CD8-positive, alpha-beta memory T cell (primary cell): ENCODE data around the gene C10orf90. TPM values are rescaled to one million over a fixed set of nuclear protein-coding genes. Genes with fewer than 3 reads are reported as not detected.

Experiments
- CTCF ChIA-PET: fragments of 350-600 bp; sonication (Branson Sonifier 250); formaldehyde crosslinking; loops from one replicate; lab custom pipeline; 2021; ENCODE audit warnings: antibody characterized with exemption; lab: Charles Lee
- POLR2A ChIA-PET: fragments of 350-600 bp; sonication (Branson Sonifier 250); formaldehyde crosslinking; loops from one replicate; lab custom pipeline; 2021; ENCODE audit warnings: antibody characterized with exemption; lab: Charles Lee
- DNase-seq, 5 donors: peaks; one replicate each; pipeline versions ENCODE4 v3.0.0 to v3.0.0-alpha.2; 2020 to 2022; ENCODE audit warnings: mixed read lengths in 1 of 5
- H3K27ac ChIP-seq: one replicate; pipeline ENCODE4 v1.7.0; 2013; ENCODE audit warnings: low read depth, mild to moderate bottlenecking, low read length, moderate library complexity
- H3K27me3 ChIP-seq: 2 replicates; pipeline ENCODE4 v1.7.0; 2013; ENCODE audit warnings: low read length, mild to moderate bottlenecking; ENCODE audit not compliant: insufficient read depth, poor library complexity, severe bottlenecking
- H3K36me3 ChIP-seq: 2 replicates; pipeline ENCODE4 v1.7.0; 2013; ENCODE audit warnings: mild to moderate bottlenecking, low read length, moderate library complexity; ENCODE audit not compliant: insufficient read depth
- H3K4me1 ChIP-seq: 2 replicates; pipeline ENCODE4 v1.7.0; 2013; ENCODE audit warnings: mild to moderate bottlenecking, low read length, moderate library complexity; ENCODE audit not compliant: insufficient read depth
- H3K4me3 ChIP-seq: 2 replicates; pipeline ENCODE4 v1.7.0; 2013; ENCODE audit warnings: mild to moderate bottlenecking, low read length
- H3K9me3 ChIP-seq: 2 replicates; pipeline ENCODE4 v1.7.0; 2013; ENCODE audit warnings: mild to moderate bottlenecking, low read length
- H3K27ac Mint-ChIP-seq, 8 donors: one replicate each; pipeline ENCODE4 v1.8.0; 2020 to 2021; ENCODE audit warnings: mixed read lengths in 8 of 8, mild to moderate bottlenecking in 6 of 8, inconsistent platforms in 3 of 8, moderate library complexity in 3 of 8
- H3K27me3 Mint-ChIP-seq, 2 donors: one replicate each; pipeline ENCODE4 v1.8.0; 2020 to 2021; ENCODE audit warnings: mixed read lengths in 2 of 2, mild to moderate bottlenecking in 1 of 2, moderate library complexity in 1 of 2
- H3K36me3 Mint-ChIP-seq, 3 donors: one replicate each; pipeline ENCODE4 v1.8.0; 2020 to 2021; ENCODE audit warnings: mixed read lengths in 3 of 3, inconsistent platforms in 1 of 3, mild to moderate bottlenecking in 1 of 3
- H3K4me1 Mint-ChIP-seq, 3 donors: one replicate each; pipeline ENCODE4 v1.8.0; 2020 to 2021; ENCODE audit warnings: mixed read lengths in 3 of 3, inconsistent platforms in 1 of 3, mild to moderate bottlenecking in 1 of 3
- H3K4me3 Mint-ChIP-seq, 7 donors: one replicate each; pipeline ENCODE4 v1.8.0; 2020 to 2021; ENCODE audit warnings: mixed read lengths in 7 of 7, mild to moderate bottlenecking in 6 of 7, moderate library complexity in 4 of 7, inconsistent platforms in 2 of 7
- H3K9me3 Mint-ChIP-seq, 5 donors: one replicate each; pipeline ENCODE4 v1.8.0; 2020 to 2022; ENCODE audit warnings: mixed read lengths in 5 of 5, mild to moderate bottlenecking in 3 of 5, moderate library complexity in 2 of 5, inconsistent platforms in 1 of 5
- polyA plus RNA-seq: library from polyadenylated mRNA; unstranded; fragments of 300-500 nt; fragmentation: Illumina TruSeq; gene quantifications from one replicate; pipeline ENCODE4 v1.2.3, GENCODE V29; 2021
- total RNA-seq, 2 experiments: library from RNA; stranded (reverse); gene quantifications; one replicate each; pipeline ENCODE4 v1.2.3, GENCODE V29; 2021

Gene C10orf90
- total and polyA plus RNA-seq, 3 experiments from 2014 or later: not detected

- Mint-ChIP-seq H3K9me3 (peaks cover 0 to 11% (median 4%) of the 10 kb centered on the region in 5 donors), H3K4me1 (peaks cover 0 to 6% (median 2%) of the 10 kb centered on the region in 3 donors), H3K36me3 (peaks cover 0 to 4% (median 0%) of the 10 kb centered on the region in 3 donors), H3K27ac (no peak overlapping the region), H3K27me3 (peaks cover 0 to 2% of the 10 kb centered on the region in 2 donors), H3K4me3 (no peak overlapping the region)
- H3K27ac ChIP-seq: no peak overlapping the region
- no peak overlapping the region for H3K4me3 ChIP-seq
- no peaks in the 10 kb centered on the region for H3K9me3 ChIP-seq
- ChIA-PET POLR2A (no interaction called here), CTCF (no interaction called here)
- H3K27me3 ChIP-seq: no peaks in the 10 kb centered on the region
- DNase-seq: no peak
- no peaks in the 10 kb centered on the region for H3K4me1 ChIP-seq
- H3K36me3 ChIP-seq: no peaks in the 10 kb centered on the region
These were observed 1.3 kb downstream of the C10orf90 start for GRCh38 chr10:126669168-126669567.

DNA sequence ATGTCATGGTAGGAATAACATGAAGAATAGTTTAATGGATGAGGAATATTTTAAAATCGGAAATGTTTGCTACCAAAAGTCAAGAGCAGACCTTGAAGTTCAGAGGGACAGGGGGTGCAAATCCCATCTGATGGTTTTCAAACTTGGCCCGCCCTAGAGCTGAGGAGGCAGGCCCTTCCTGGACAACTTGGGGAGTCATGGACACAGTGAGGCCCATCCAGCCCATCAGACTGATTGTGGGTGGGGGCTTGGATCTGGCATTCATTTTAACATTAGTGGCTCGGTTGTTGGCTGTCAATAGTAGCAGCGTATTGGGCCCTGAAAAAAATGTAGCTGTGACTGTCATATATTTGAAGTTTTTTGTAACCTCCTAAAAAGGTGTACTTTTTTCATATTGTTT, 2.0 kb downstream of the C10orf90 start:
- Histone ChIP-seq H3K27ac (no peak overlapping the region), H3K4me1 (no peaks in the 10 kb centered on the region), H3K4me3 (no peak overlapping the region), H3K9me3 (no peaks in the 10 kb centered on the region), H3K36me3 (no peaks in the 10 kb centered on the region), H3K27me3 (no peaks in the 10 kb centered on the region)
- POLR2A ChIA-PET: no interaction called here
- peaks cover 0 to 6% (median 2%) of the 10 kb centered on the region in 3 donors for H3K4me1 Mint-ChIP-seq
- DNase-seq: no peak
- peaks cover 0 to 4% (median 0%) of the 10 kb centered on the region in 3 donors for H3K36me3 Mint-ChIP-seq
- peaks cover 0 to 11% (median 4%) of the 10 kb centered on the region in 5 donors for H3K9me3 Mint-ChIP-seq
- H3K4me3 Mint-ChIP-seq: no peak overlapping the region
- CTCF ChIA-PET: no interaction called here
- H3K27me3 Mint-ChIP-seq: peaks cover 0 to 2% of the 10 kb centered on the region in 2 donors
- no peak overlapping the region for H3K27ac Mint-ChIP-seq

DNA sequence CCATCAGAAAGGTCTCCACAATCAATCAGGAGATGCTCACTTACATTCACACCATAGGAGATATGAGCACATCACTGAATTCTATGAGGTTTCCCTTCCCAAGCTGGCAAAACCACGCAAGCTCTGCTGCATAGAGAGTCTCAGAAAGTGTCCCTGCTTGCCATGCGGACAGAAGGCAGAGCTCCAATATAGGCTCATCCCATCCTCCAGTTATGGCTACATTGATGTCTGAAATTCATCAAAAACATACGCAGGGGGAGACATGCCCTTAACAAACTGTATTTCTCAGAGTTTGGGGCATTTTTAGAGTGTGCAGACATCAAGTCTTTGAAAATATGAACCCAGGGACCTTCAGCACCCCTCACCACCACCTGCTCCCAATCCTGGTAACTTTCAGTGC, 2.9 kb downstream of the C10orf90 start:
- no peak overlapping the region for H3K27ac Mint-ChIP-seq
- peaks cover 0 to 16% (median 4%) of the 10 kb centered on the region in 5 donors for H3K9me3 Mint-ChIP-seq
- H3K27ac ChIP-seq: no peak overlapping the region
- CTCF ChIA-PET: no interaction called here
- no peak overlapping the region for H3K4me3 ChIP-seq
- peaks cover 0 to 4% (median 0%) of the 10 kb centered on the region in 3 donors for H3K36me3 Mint-ChIP-seq
- H3K27me3 ChIP-seq: no peaks in the 10 kb centered on the region
- POLR2A ChIA-PET: no interaction called here
- H3K36me3 ChIP-seq: no peaks in the 10 kb centered on the region
- peaks cover 0 to 6% (median 4%) of the 10 kb centered on the region in 3 donors for H3K4me1 Mint-ChIP-seq
- H3K4me3 Mint-ChIP-seq: no peak overlapping the region
- peaks cover 0 to 4% of the 10 kb centered on the region in 2 donors for H3K27me3 Mint-ChIP-seq
- DNase-seq: no peak
- no peaks in the 10 kb centered on the region for H3K9me3 ChIP-seq
- no peaks in the 10 kb centered on the region for H3K4me1 ChIP-seq

DNA sequence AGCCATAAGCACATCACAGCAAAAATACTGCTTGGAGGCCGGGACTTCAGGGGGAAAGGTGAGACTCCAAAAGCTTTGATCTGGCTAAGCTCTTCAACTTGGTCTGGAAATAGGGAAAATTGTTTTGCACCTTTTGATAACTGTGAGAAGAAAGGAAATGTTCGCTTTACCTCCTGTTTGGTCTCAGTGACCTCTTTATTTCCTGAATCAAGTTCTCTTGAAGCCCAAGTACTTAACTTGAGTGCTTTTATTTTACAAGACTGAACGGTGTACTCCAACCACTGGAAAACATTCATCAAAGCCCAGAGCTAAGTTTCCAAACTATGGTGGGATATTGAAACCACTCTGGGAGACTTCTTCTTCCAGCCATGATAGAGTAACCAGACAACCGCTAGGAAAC, 5.3 kb downstream of the C10orf90 start:
- CTCF ChIA-PET: no interaction called here
- no peak overlapping the region for H3K4me3 ChIP-seq
- H3K27ac ChIP-seq: no peak overlapping the region
- H3K4me3 Mint-ChIP-seq: peak overlapping the region in 1 of 7 donors; percentile 47
- no peaks in the 10 kb centered on the region for H3K36me3 Mint-ChIP-seq
- no peak for DNase-seq
- peaks cover 0 to 9% (median 0%) of the 10 kb centered on the region in 5 donors for H3K9me3 Mint-ChIP-seq
- H3K27ac Mint-ChIP-seq: peak overlapping the region in 4 of 8 donors; percentile 11 to 88 (median 38)
- no peaks in the 10 kb centered on the region for H3K4me1 ChIP-seq
- peaks cover 0 to 2% of the 10 kb centered on the region in 2 donors for H3K27me3 Mint-ChIP-seq
- H3K4me1 Mint-ChIP-seq: peaks cover 0 to 6% (median 4%) of the 10 kb centered on the region in 3 donors
- POLR2A ChIA-PET: no interaction called here
- no peaks in the 10 kb centered on the region for H3K36me3 ChIP-seq
- H3K9me3 ChIP-seq: no peaks in the 10 kb centered on the region
- H3K27me3 ChIP-seq: no peaks in the 10 kb centered on the region

DNA sequence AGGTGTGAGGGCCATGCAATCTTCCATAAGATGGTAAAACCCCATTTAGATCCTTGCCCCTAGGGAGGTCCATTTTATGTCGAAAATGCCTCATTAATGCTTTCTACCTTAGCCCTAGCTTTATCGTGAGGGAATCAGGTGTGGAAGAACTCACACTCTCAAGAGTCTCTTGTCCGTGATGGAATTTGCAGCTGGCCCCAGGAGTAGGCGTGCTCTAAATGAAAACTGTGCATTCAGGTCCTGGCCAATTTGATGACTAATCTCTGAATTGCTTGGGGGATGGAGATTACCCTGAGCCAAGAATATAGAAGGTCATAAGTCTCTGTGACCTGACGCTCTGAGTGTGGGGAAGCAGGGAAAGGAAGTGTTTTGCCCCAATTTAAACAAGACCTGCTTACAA, 6.6 kb downstream of the C10orf90 start:
- H3K9me3 ChIP-seq: no peaks in the 10 kb centered on the region
- ChIA-PET POLR2A (no interaction called here), CTCF (no interaction called here)
- peaks cover 0 to 6% (median 4%) of the 10 kb centered on the region in 3 donors for H3K4me1 Mint-ChIP-seq
- H3K4me3 Mint-ChIP-seq: peak overlapping the region in 2 of 7 donors; percentile 4 to 63
- H3K9me3 Mint-ChIP-seq: peaks cover 0 to 9% (median 0%) of the 10 kb centered on the region in 5 donors
- no peaks in the 10 kb centered on the region for H3K27me3 ChIP-seq
- no peak overlapping the region for H3K4me3 ChIP-seq
- DNase-seq: no peak
- H3K27ac ChIP-seq: no peak overlapping the region
- H3K27ac Mint-ChIP-seq: peak overlapping the region in 5 of 8 donors; percentile 5 to 88 (median 62)
- H3K36me3 ChIP-seq: no peaks in the 10 kb centered on the region
- H3K27me3 Mint-ChIP-seq: peaks cover 0 to 2% of the 10 kb centered on the region in 2 donors
- no peaks in the 10 kb centered on the region for H3K36me3 Mint-ChIP-seq
- no peaks in the 10 kb centered on the region for H3K4me1 ChIP-seq

DNA sequence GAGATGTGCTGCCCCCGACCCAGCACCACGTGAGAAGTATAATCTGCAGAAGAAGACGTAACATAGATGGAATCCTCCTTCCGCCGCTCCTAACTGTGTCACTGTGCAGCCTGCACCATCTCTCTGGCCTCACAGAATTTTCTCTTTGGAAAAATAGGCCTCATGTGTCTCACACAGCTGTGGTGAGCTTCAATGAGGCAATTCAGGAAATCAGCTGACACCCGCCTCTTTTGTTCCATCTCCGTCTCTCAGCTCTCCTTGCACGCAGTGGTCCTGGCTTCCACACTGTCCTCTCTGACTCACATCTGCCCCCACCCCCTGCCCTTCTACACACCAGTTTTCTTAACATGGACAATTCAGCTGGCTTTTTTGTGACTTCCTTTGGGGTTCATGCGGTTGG, 7.2 kb downstream of the C10orf90 start:
- H3K9me3 Mint-ChIP-seq: peaks cover 0 to 7% (median 0%) of the 10 kb centered on the region in 5 donors
- Histone ChIP-seq H3K27me3 (no peaks in the 10 kb centered on the region), H3K4me1 (no peaks in the 10 kb centered on the region), H3K9me3 (no peaks in the 10 kb centered on the region), H3K36me3 (no peaks in the 10 kb centered on the region), H3K27ac (no peak overlapping the region), H3K4me3 (no peak overlapping the region)
- H3K4me3 Mint-ChIP-seq: peak overlapping the region in 1 of 7 donors; percentile 51
- peak in 1 of 5 donors; percentile 7 for DNase-seq
- ChIA-PET POLR2A (no interaction called here), CTCF (no interaction called here)
- peaks cover 0 to 6% (median 4%) of the 10 kb centered on the region in 3 donors for H3K4me1 Mint-ChIP-seq
- H3K27me3 Mint-ChIP-seq: peaks cover 0 to 2% of the 10 kb centered on the region in 2 donors
- H3K27ac Mint-ChIP-seq: peak overlapping the region in 6 of 8 donors; percentile 15 to 88 (median 77)
- H3K36me3 Mint-ChIP-seq: no peaks in the 10 kb centered on the region

DNA sequence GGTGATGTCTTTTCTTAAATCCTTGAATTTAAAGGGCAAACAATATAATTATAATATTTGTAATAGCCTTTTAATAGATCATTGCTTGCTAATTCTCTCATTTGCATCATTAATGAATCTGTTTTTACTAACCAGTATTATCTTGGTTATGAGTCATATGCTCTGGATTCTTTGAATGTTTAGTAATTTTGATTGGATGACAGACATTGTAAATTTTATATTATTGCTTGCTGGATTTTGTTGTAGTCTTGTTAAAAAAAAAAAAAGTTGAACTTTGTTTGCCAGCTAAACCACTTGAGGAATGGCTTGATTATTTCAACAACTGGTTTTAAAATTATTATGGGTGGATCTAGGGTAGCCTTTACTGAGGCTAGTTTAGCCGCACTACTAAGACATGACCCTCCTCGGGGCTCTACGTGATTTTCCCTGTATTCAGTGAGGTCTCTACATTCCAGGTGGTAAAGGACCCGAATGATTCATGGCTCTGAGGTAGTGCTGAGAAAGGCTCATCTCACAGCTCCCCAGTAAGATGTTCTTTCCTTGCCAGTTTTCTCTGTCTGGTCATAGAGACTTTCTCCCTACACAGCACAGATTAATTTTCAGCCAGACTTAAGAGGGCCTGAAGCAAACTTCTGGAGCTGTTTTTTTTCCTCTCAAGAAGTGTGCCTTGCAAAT, 8.5 kb downstream of the C10orf90 start:
- Histone ChIP-seq H3K27me3 (no peaks in the 10 kb centered on the region), H3K9me3 (no peaks in the 10 kb centered on the region), H3K27ac (no peak overlapping the region), H3K4me3 (no peak overlapping the region), H3K4me1 (no peaks in the 10 kb centered on the region), H3K36me3 (no peaks in the 10 kb centered on the region)
- Mint-ChIP-seq H3K9me3 (peaks cover 0 to 4% (median 0%) of the 10 kb centered on the region in 5 donors), H3K36me3 (no peaks in the 10 kb centered on the region), H3K4me3 (no peak overlapping the region), H3K27me3 (peaks cover 0 to 2% of the 10 kb centered on the region in 2 donors), H3K27ac (peak overlapping the region in 1 of 8 donors; percentile 86), H3K4me1 (peaks cover 0 to 6% (median 4%) of the 10 kb centered on the region in 3 donors)
- ChIA-PET CTCF (no interaction called here), POLR2A (no interaction called here)
- no peak for DNase-seq

- CTCF ChIA-PET: no interaction called here
These were observed 9.1 kb downstream of the C10orf90 start for GRCh38 chr10:126661356-126661755.

More at GRCh38 chr10:126661356-126661755, 9.1 kb downstream of the C10orf90 start:
- no peaks in the 10 kb centered on the region for H3K36me3 ChIP-seq
- no peak overlapping the region for H3K27ac Mint-ChIP-seq
- no peak overlapping the region for H3K4me3 Mint-ChIP-seq
- peaks cover 0 to 6% (median 4%) of the 10 kb centered on the region in 3 donors for H3K4me1 Mint-ChIP-seq
- no peaks in the 10 kb centered on the region for H3K36me3 Mint-ChIP-seq
- H3K27me3 ChIP-seq: no peaks in the 10 kb centered on the region
- no peaks in the 10 kb centered on the region for H3K4me1 ChIP-seq
- POLR2A ChIA-PET: no interaction called here
- peaks cover 0 to 2% of the 10 kb centered on the region in 2 donors for H3K27me3 Mint-ChIP-seq
- H3K27ac ChIP-seq: no peak overlapping the region
- no peak for DNase-seq
- no peaks in the 10 kb centered on the region for H3K9me3 ChIP-seq
- H3K9me3 Mint-ChIP-seq: peaks cover 0 to 4% (median 0%) of the 10 kb centered on the region in 5 donors
- no peak overlapping the region for H3K4me3 ChIP-seq
